ENCODE data around the gene ROCK2. TPM values are rescaled to one million over a fixed set of nuclear protein-coding genes. Genes with fewer than 3 reads are reported as not detected.

Gene ROCK2
- polyA plus RNA-seq, 1 of the 3 experiments (the other 2 are of a cell fraction), result 4.2 TPM

GRCh38 chr2:11325961-11326676, 18.3 kb downstream of the ROCK2 start:
- H3K9me2 ChIP-seq, result no peaks in the 10 kb centered on the region
- H3K4me3 ChIP-seq (ENCODE audit: low read depth in 2 of 2, low read length in 1 of 2), result no peak overlapping the region
- ChIA-PET POLR2A (interaction anchor here (0.6 kb wide), 1 partner anchor 1674 kb away, joined by 6 read pairs; no protein-coding TSS in a partner anchor), CTCF (interaction anchor here (0.8 to 1.7 kb wide), 5 partner anchors 12 to 193 kb away, joined by 3 to 5 read pairs (median 4); a partner anchor contains a TSS)
- no peak overlapping the region for H3K9ac ChIP-seq
- H3K4me2 ChIP-seq, result no peak overlapping the region
- no peak overlapping the region for H3K27ac ChIP-seq (ENCODE audit: low read depth in 2 of 2, low read length in 1 of 2)
- peaks cover 16% of the 10 kb centered on the region for H3F3A ChIP-seq (replicated peaks; ENCODE audit: insufficient read depth)
- H4K20me1 ChIP-seq (ENCODE audit: insufficient read depth), result peaks cover 88% of the 10 kb centered on the region
- WGBS (ENCODE audit: low lambda C conversion rate), result 71% methylated on average over 4 of the region's 4 CpGs
- H3K79me2 ChIP-seq (ENCODE audit: insufficient read depth), result peaks cover 95% of the 10 kb centered on the region
- H3K4me1 ChIP-seq (ENCODE audit: control insufficient read depth in 1 of 2, insufficient read depth in 2 of 2, low read depth in 1 of 2, low read length in 1 of 2), result peaks cover 0 to 13% of the 10 kb centered on the region in 2 experiments; a peak in 2 of 4 replicates
- H3K9me3 ChIP-seq, result no peaks in the 10 kb centered on the region
- no peak for DNase-seq
- TF ChIP-seq YY1 (IDR thresholded peaks at IDR 0.05; ENCODE audit: low read depth) (no peak), CTCF (IDR thresholded peaks at IDR 0.05) (no peak), MEF2A (IDR thresholded peaks at IDR 0.05; ENCODE audit: borderline replicate concordance, low read depth) (no peak), JUND (IDR thresholded peaks at IDR 0.05) (no peak), MXI1 (IDR thresholded peaks at IDR 0.05; ENCODE audit: low read depth, low read length) (no peak), IRF3 (IDR thresholded peaks at IDR 0.05; ENCODE audit: low read depth, low read length) (no peak), SMC3 (IDR thresholded peaks at IDR 0.05; ENCODE audit: low read depth, low read length) (no peak), EP300 (IDR thresholded peaks at IDR 0.05; ENCODE audit: borderline replicate concordance in 1 of 2, low read depth in 1 of 2, low read length in 1 of 2) (no peak), REST (IDR thresholded peaks at IDR 0.05; ENCODE audit: low read depth, low read length) (no peak), PBX3 (IDR thresholded peaks at IDR 0.05) (no peak)
- H2AFZ ChIP-seq (ENCODE audit: low read depth), result no peak overlapping the region
- H3K36me3 ChIP-seq (replicated peaks in 1 of 2; ENCODE audit: control insufficient read depth in 1 of 2, insufficient read depth in 2 of 2, low read length in 1 of 2), result peaks cover 0 to 7% of the 10 kb centered on the region in 2 experiments
- H3K27me3 ChIP-seq (ENCODE audit: insufficient read depth), result no peaks in the 10 kb centered on the region

Measured in SK-N-SH (cell line).